ENCODE measurements around the gene ZNF582.

- peak; percentile 83; the same call in 1 of the 2 replicates for TF ChIP-seq PATZ1 (CRISPR knock-in tag; IDR thresholded peaks at IDR 0.05; ENCODE audit: borderline replicate concordance)
- no peak for TF ChIP-seq TOX (CRISPR knock-in tag; IDR thresholded peaks at IDR 0.05; ENCODE audit: borderline replicate concordance)
- no peak for TF ChIP-seq SNAI2 (CRISPR knock-in tag; IDR thresholded peaks at IDR 0.05)
- no peak for TF ChIP-seq TCF4 (CRISPR knock-in tag; IDR thresholded peaks at IDR 0.05; ENCODE audit: borderline replicate concordance)
- TF ChIP-seq ESRRG (CRISPR knock-in tag; IDR thresholded peaks at IDR 0.05), result no peak
Measured at GRCh38 chr19:56403764-56404704, 10.7 kb upstream of the ZNF582 start, which contains the start of gene ZNF583.
